Upper lobe of left lung (tissue), 6 donors: ENCODE results near the gene IRS1. TPM values are rescaled to one million over a fixed set of nuclear protein-coding genes. Genes with fewer than 3 reads are reported as not detected.

Source experiments
- ATAC-seq, 2 donors: fragments of 200-7000 bp; cut with Tn5 transposase; one replicate each; pipeline ENCODE4 v1.9.1; 2022; ENCODE audit warnings: mild to moderate bottlenecking in 2 of 2, moderate library complexity in 2 of 2; ENCODE audit not compliant: low FRiP score in 2 of 2
- DNase-seq, 2 donors: peaks; one replicate each; pipeline ENCODE4 v3.0.0-alpha.2; 2019 to 2020
- H3K27ac ChIP-seq, 4 donors: fragments of 200-600 bp; sonication (generic); one replicate each; pipeline ENCODE4 v1.5.1; 2016 to 2019
- H3K27me3 ChIP-seq, 4 donors: fragments of 200-600 bp; sonication (generic); one replicate each; pipeline ENCODE4 v1.5.1; 2017 to 2019
- H3K36me3 ChIP-seq, 4 donors: fragments of 200-600 bp; sonication (generic); one replicate each; pipeline ENCODE4 v1.5.1; 2016 to 2019
- H3K4me1 ChIP-seq, 4 donors: fragments of 200-600 bp; sonication (generic); one replicate each; pipeline ENCODE4 v1.5.1; 2018 to 2019
- H3K4me3 ChIP-seq, 4 donors: fragments of 200-600 bp; sonication (generic); one replicate each; pipeline ENCODE4 v1.5.1; 2017 to 2019; ENCODE audit warnings: mild to moderate bottlenecking in 2 of 4, moderate library complexity in 1 of 4
- H3K9me3 ChIP-seq, 4 donors: fragments of 200-600 bp; sonication (generic); one replicate each; pipeline ENCODE4 v1.5.1; 2018 to 2019
- CTCF ChIP-seq, 6 experiments: fragments of 450-650 bp in 4 of 6; fragments of 200-600 bp in 2 of 6; sonication (generic) in 2 of 6; IDR thresholded peaks; one replicate each; pipeline ENCODE4 v1.5.1; 2016 to 2019; ENCODE audit warnings: antibody characterized with exemption in 6 of 6
- EP300 ChIP-seq, 4 donors: sonication (generic); formaldehyde crosslinking; IDR thresholded peaks; one replicate each; pipeline ENCODE4 v1.5.1; 2017; ENCODE audit warnings: antibody characterized with exemption in 4 of 4, control low read depth in 2 of 4
- POLR2A ChIP-seq, 4 donors: fragments of 450-650 bp; IDR thresholded peaks; one replicate each; pipeline ENCODE4 v1.5.1; 2016 to 2017; ENCODE audit warnings: antibody characterized with exemption in 4 of 4, mild to moderate bottlenecking in 2 of 4
- POLR2AphosphoS5 ChIP-seq, 2 donors: sonication (generic); formaldehyde crosslinking; IDR thresholded peaks; one replicate each; pipeline ENCODE4 v1.5.1; 2017; ENCODE audit warnings: antibody characterized with exemption in 2 of 2
- whole genome bisulfite sequencing, 2 donors: methylation state at CpG; one replicate each; pipeline ENCODE4 v1.1.5; 2017 to 2018; 5-methylcytosine and 5-hydroxymethylcytosine counted together
- total RNA-seq, 6 donors: library from RNA; depleted of rRNA in 4 of 6; stranded (reverse); fragments of >200 nt in 4 of 6; gene quantifications; one replicate each; pipeline versions ENCODE4 v1.1.0 to v1.2.1, GENCODE V29; 2016 to 2021
- donor health status: DM: no; HTN: no; CAD: no; lungs with moderate emphysema.
- donor health status: DM: no; HTN: yes; CAD: no; lungs with severe emphysema.

IRS1 gene
- total RNA-seq, 6 donors from 2014 or later: 9.3 to 14.3 (median 12.4) TPM

- Histone ChIP-seq H3K9me3 (no peaks in the 10 kb centered on the region), H3K4me3 (no peak overlapping the region), H3K27me3 (no peaks in the 10 kb centered on the region), H3K4me1 (peaks cover 3 to 14% (median 7%) of the 10 kb centered on the region in 4 donors), H3K27ac (no peak overlapping the region), H3K36me3 (no peaks in the 10 kb centered on the region)
- TF ChIP-seq POLR2A (IDR thresholded peaks at IDR 0.05) (no peak), EP300 (IDR thresholded peaks at IDR 0.05) (no peak), CTCF (IDR thresholded peaks at IDR 0.05) (no peak), POLR2AphosphoS5 (IDR thresholded peaks at IDR 0.05) (no peak)
- WGBS, 2 donors: 79 to 81% methylated on average over 6 of the region's 6 CpGs
- DNase-seq (no peak), ATAC-seq (no peak)
These were observed 60.0 kb downstream of the IRS1 start for GRCh38 chr2:226739545-226740030.

- ATAC-seq (no peak), DNase-seq (no peak)
- Histone ChIP-seq H3K36me3 (no peaks in the 10 kb centered on the region), H3K4me1 (peaks cover 7 to 14% (median 8%) of the 10 kb centered on the region in 4 donors), H3K4me3 (no peak overlapping the region), H3K9me3 (no peaks in the 10 kb centered on the region), H3K27ac (no peak overlapping the region), H3K27me3 (no peaks in the 10 kb centered on the region)
- peak in 1 of 4 donors; percentile 21 for TF ChIP-seq EP300 (IDR thresholded peaks at IDR 0.05)
- no peak for TF ChIP-seq POLR2AphosphoS5 (IDR thresholded peaks at IDR 0.05)
- 50 to 58% methylated on average over 6 of the region's 6 CpGs for WGBS, 2 donors
These were observed 60.6 kb downstream of the IRS1 start for GRCh38 chr2:226738821-226739544.

- Histone ChIP-seq H3K27ac (no peak overlapping the region), H3K36me3 (no peaks in the 10 kb centered on the region), H3K27me3 (no peaks in the 10 kb centered on the region), H3K4me3 (no peak overlapping the region), H3K9me3 (no peaks in the 10 kb centered on the region), H3K4me1 (peaks cover 7 to 19% (median 10%) of the 10 kb centered on the region in 4 donors)
- WGBS, 2 donors: 84 to 87% methylated on average over 8 of the region's 8 CpGs
- TF ChIP-seq CTCF (IDR thresholded peaks at IDR 0.05) (no peak), EP300 (IDR thresholded peaks at IDR 0.05) (no peak), POLR2AphosphoS5 (IDR thresholded peaks at IDR 0.05) (no peak), POLR2A (IDR thresholded peaks at IDR 0.05) (no peak)
- DNase-seq: no peak
- no peak for ATAC-seq
These were observed 61.3 kb downstream of the IRS1 start for GRCh38 chr2:226738191-226738820.

DNA sequence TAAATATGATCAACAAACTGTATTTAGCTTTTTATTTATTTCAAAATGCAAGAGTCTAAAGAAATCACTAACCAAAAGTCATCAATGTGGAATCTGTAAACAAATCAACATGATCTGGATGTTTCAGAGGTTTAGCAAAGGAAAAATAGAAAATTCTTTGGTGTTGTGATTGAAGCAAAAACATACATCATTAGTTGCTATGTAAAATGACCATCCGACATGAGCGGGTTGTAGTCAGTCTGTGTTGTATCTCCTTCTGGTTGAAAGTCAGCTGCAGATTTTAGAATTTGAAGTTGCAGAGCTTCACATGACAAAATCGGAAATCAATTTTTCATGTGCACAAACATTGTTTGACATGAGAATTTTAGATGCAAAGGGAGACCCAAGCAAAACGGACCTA lies 63.2 kb downstream of the IRS1 start:
- DNase-seq: no peak
- Histone ChIP-seq H3K27ac (no peak overlapping the region), H3K4me3 (no peak overlapping the region), H3K36me3 (no peaks in the 10 kb centered on the region), H3K4me1 (peaks cover 7 to 16% (median 11%) of the 10 kb centered on the region in 4 donors), H3K27me3 (no peaks in the 10 kb centered on the region), H3K9me3 (no peaks in the 10 kb centered on the region)
- ATAC-seq: no peak
- TF ChIP-seq POLR2A (IDR thresholded peaks at IDR 0.05) (no peak), POLR2AphosphoS5 (IDR thresholded peaks at IDR 0.05) (no peak)
- 95 to 96% methylated on average over 4 of the region's 4 CpGs for WGBS, 2 donors

DNA sequence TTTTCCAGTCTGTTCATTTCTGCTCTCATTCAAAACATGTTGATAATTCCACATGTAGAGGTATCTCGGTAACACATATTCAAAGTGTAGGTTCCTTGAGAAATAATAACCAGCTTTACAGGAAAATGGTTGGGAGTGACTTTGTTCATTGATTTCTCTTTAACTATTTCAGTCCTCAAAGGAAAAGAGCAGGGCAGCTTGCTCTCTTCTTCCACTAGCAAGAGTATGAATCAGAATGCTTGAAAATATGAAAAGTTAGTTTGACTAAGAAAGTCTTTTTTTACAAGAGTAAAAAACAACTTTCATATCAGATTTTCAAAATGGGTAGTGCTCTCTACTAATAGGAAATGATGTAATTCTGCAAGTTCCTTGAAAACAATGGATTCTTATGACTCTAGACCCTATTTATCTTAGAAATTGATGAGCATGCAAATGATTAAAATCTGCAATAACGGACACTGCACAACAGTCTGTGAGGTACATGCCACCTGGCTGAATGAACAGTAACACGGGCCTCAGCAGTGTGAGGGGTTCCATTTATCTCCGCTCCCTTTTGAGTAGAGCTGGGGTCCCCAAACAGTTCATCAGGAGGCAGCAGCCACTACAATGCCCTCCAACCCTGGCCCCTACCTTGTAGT lies 65.6 kb downstream of the IRS1 start:
- peaks cover 4 to 13% (median 9%) of the 10 kb centered on the region in 4 donors for H3K4me1 ChIP-seq
- no peaks in the 10 kb centered on the region for H3K9me3 ChIP-seq
- DNase-seq: no peak
- WGBS, 2 donors: 71 to 82% methylated on average over 4 of the region's 4 CpGs
- H3K27ac ChIP-seq: peak overlapping the region in 2 of 4 donors; percentile 11 to 27
- no peak for ATAC-seq
- H3K4me3 ChIP-seq: no peak overlapping the region
- H3K27me3 ChIP-seq: no peaks in the 10 kb centered on the region
- TF ChIP-seq CTCF (IDR thresholded peaks at IDR 0.05) (no peak), POLR2AphosphoS5 (IDR thresholded peaks at IDR 0.05) (no peak), POLR2A (IDR thresholded peaks at IDR 0.05) (no peak), EP300 (IDR thresholded peaks at IDR 0.05) (no peak)
- H3K36me3 ChIP-seq: no peaks in the 10 kb centered on the region
